Measurements from ENCODE around the gene MED23.

The MED23 gene

GRCh38 chr6:131646249-131646670 lies 18.2 kb upstream of the MED23 start:
- Histone ChIP-seq H3K27ac (replicated peaks) (no peak overlapping the region), H3K4me3 (replicated peaks; ENCODE audit: insufficient read depth, low read length) (no peak overlapping the region), H3K27me3 (ENCODE audit: insufficient read depth, poor library complexity, severe bottlenecking) (no peaks in the 10 kb centered on the region)
- TF ChIP-seq CTCF (IDR thresholded peaks at IDR 0.05; ENCODE audit: insufficient read depth, low read length) (no peak), POLR2AphosphoS5 (IDR thresholded peaks at IDR 0.05; ENCODE audit: low read depth) (no peak), SPI1 (IDR thresholded peaks at IDR 0.05; ENCODE audit: borderline replicate concordance, low read depth) (no peak), GABPA (IDR thresholded peaks at IDR 0.05; ENCODE audit: low read depth) (no peak)
- TF ChIP-seq, protein P1, sequence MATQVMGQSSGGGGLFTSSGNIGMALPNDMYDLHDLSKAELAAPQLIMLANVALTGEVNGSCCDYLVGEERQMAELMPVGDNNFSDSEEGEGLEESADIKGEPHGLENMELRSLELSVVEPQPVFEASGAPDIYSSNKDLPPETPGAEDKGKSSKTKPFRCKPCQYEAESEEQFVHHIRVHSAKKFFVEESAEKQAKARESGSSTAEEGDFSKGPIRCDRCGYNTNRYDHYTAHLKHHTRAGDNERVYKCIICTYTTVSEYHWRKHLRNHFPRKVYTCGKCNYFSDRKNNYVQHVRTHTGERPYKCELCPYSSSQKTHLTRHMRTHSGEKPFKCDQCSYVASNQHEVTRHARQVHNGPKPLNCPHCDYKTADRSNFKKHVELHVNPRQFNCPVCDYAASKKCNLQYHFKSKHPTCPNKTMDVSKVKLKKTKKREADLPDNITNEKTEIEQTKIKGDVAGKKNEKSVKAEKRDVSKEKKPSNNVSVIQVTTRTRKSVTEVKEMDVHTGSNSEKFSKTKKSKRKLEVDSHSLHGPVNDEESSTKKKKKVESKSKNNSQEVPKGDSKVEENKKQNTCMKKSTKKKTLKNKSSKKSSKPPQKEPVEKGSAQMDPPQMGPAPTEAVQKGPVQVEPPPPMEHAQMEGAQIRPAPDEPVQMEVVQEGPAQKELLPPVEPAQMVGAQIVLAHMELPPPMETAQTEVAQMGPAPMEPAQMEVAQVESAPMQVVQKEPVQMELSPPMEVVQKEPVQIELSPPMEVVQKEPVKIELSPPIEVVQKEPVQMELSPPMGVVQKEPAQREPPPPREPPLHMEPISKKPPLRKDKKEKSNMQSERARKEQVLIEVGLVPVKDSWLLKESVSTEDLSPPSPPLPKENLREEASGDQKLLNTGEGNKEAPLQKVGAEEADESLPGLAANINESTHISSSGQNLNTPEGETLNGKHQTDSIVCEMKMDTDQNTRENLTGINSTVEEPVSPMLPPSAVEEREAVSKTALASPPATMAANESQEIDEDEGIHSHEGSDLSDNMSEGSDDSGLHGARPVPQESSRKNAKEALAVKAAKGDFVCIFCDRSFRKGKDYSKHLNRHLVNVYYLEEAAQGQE (IDR thresholded peaks at IDR 0.05; ENCODE audit: insufficient replicate concordance, low read depth) = no peak
- DNase-seq (ENCODE audit: low read depth in 1 of 2, low spot score in 1 of 2) = no peak

DNA sequence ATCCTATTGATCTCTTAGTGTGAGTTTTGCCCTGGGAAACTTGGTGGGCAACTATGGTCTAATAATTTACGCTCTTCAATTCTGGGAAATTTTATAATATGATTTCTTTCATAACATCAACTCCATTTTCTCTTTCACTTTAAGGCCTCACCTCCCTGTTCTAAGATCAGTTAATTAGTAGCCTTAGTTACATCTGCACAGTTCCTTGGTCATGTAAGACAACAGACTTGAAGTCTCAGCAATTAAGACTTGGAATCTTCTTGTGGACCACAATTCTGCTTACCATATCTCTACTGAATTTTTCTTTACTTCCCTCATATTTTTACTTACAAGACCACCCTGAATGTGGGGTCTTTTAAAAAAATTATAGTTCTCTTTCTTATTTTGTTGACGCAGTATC lies 17.8 kb upstream of the MED23 start:
- Histone ChIP-seq H3K4me3 (replicated peaks; ENCODE audit: insufficient read depth, low read length) (no peak overlapping the region), H3K27me3 (ENCODE audit: insufficient read depth, poor library complexity, severe bottlenecking) (no peaks in the 10 kb centered on the region), H3K27ac (replicated peaks) (no peak overlapping the region)
- DNase-seq (ENCODE audit: low read depth in 1 of 2, low spot score in 1 of 2) = no peak
- TF ChIP-seq GABPA (IDR thresholded peaks at IDR 0.05; ENCODE audit: low read depth) (no peak), CTCF (IDR thresholded peaks at IDR 0.05; ENCODE audit: insufficient read depth, low read length) (no peak), POLR2AphosphoS5 (IDR thresholded peaks at IDR 0.05; ENCODE audit: low read depth) (no peak), SPI1 (IDR thresholded peaks at IDR 0.05; ENCODE audit: borderline replicate concordance, low read depth) (no peak)
- TF ChIP-seq, protein P1 (IDR thresholded peaks at IDR 0.05; ENCODE audit: insufficient replicate concordance, low read depth) = no peak

DNA sequence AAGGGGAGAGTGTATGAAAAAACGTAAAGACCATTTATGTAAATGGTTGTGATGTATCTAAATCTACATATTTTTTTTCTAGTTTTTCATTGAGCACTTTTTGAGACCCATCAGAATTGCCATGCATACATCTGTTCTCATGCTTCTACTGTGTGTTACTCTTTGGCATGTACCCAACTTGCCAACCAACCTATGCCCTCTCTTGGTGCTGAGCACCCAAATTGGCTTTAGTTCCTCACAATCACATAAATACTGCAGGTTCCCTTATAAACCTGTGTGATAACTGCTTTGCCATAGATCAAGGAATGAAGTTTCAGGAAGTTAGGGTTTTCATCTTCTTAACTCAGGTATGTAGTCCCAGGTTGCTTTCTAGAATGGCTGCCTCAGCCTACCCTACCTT lies 16.9 kb upstream of the MED23 start:
- H3K27ac ChIP-seq (replicated peaks) = no peak overlapping the region
- no peak for TF ChIP-seq SPI1 (IDR thresholded peaks at IDR 0.05; ENCODE audit: borderline replicate concordance, low read depth)
- TF ChIP-seq GABPA (IDR thresholded peaks at IDR 0.05; ENCODE audit: low read depth) = no peak
- no peak for TF ChIP-seq CTCF (IDR thresholded peaks at IDR 0.05; ENCODE audit: insufficient read depth, low read length)
- no peak for TF ChIP-seq POLR2AphosphoS5 (IDR thresholded peaks at IDR 0.05; ENCODE audit: low read depth)
- no peaks in the 10 kb centered on the region for H3K27me3 ChIP-seq (ENCODE audit: insufficient read depth, poor library complexity, severe bottlenecking)
- no peak for DNase-seq (ENCODE audit: low read depth in 1 of 2, low spot score in 1 of 2)
- no peak overlapping the region for H3K4me3 ChIP-seq (replicated peaks; ENCODE audit: insufficient read depth, low read length)

GRCh38 chr6:131643855-131644460 lies 15.9 kb upstream of the MED23 start:
- no peak for DNase-seq (ENCODE audit: low read depth in 1 of 2, low spot score in 1 of 2)
- H3K4me3 ChIP-seq (replicated peaks; ENCODE audit: insufficient read depth, low read length) = no peak overlapping the region
- no peak overlapping the region for H3K27ac ChIP-seq (replicated peaks)
- H3K27me3 ChIP-seq (ENCODE audit: insufficient read depth, poor library complexity, severe bottlenecking) = no peaks in the 10 kb centered on the region
- TF ChIP-seq, protein P1 (IDR thresholded peaks at IDR 0.05; ENCODE audit: insufficient replicate concordance, low read depth) = no peak
- no peak for TF ChIP-seq POLR2AphosphoS5 (IDR thresholded peaks at IDR 0.05; ENCODE audit: low read depth)
- TF ChIP-seq SPI1 (IDR thresholded peaks at IDR 0.05; ENCODE audit: borderline replicate concordance, low read depth) = no peak
- TF ChIP-seq CTCF (IDR thresholded peaks at IDR 0.05; ENCODE audit: insufficient read depth, low read length) = no peak
- TF ChIP-seq GABPA (IDR thresholded peaks at IDR 0.05; ENCODE audit: low read depth) = no peak

Measured in HL-60 (cell line).